GM21526 (cell line): ENCODE measurements around the gene PTGES2.

Experiments
- ATAC-seq: cut with Tn5 transposase; IDR thresholded peaks from one replicate; pipeline ENCODE4 v1.9.1; 2021; ENCODE audit warnings: moderate library complexity; ENCODE audit not compliant: unreplicated experiment, low FRiP score

PTGES2 gene

GRCh38 chr9:128127568-128127989 lies at the start of gene PTGES2:
TSS of gene PTGES2 (minus strand) at chr9:128127729. CDS start at chr9:128127717, 12 bp downstream.
- peak; percentile 44 for ATAC-seq

DNA sequence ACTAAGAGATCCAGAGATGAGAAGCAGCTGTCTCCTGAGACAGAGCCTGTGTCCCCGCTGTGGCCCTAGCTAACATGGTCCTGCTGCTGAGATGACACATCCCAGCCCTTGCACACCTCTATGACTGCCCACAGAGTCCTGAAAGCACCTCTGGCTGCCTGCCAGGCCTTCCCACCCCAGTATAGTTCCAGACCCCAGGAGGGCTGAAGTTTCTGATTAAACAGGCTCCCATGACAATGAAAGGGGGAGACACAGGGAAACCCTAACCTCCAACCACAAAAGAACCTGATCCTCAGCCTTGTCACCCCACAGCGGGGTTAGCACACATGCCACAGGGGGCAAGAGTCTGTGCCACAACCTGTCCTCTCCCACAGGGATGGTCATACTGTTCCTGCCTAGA lies 48.2 kb upstream of the PTGES2 start:
- ATAC-seq = no peak

- no peak for ATAC-seq
Observed at GRCh38 chr9:128175102-128175563, 47.6 kb upstream of the PTGES2 start.

- ATAC-seq = no peak
Observed at GRCh38 chr9:128174062-128174461, 46.5 kb upstream of the PTGES2 start.

- ATAC-seq = no peak
Observed at GRCh38 chr9:128169925-128170324, 42.4 kb upstream of the PTGES2 start.

GRCh38 chr9:128169492-128169891 lies 42.0 kb upstream of the PTGES2 start:
- ATAC-seq = no peak

DNA sequence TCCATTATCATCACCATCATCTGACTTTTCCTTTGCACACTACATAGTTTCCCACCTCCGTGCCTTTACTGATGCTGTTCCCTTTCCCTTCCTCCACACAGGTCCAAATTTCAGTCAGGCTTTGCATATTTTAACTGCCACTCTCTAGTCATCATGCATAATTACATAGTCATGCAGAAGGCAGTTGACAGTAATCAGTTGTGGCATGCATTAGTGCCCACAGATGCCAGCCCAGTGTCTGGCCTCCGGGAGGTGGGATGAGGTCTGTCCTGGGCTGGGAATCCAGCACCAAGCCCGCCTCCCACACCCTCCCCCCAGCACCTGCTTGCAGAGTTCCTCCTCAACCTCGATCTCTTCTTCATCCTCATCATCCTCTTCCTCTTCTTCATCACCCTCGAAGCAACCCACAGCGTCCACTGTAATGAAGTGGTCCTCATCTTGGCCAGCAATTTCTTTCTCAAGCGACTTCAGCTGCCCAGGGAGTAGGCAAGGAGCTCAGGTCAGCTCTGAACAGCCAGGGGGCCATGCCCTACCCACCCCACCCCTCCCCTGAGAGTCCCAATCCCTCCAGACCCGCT lies 41.3 kb upstream of the PTGES2 start:
- no peak for ATAC-seq

DNA sequence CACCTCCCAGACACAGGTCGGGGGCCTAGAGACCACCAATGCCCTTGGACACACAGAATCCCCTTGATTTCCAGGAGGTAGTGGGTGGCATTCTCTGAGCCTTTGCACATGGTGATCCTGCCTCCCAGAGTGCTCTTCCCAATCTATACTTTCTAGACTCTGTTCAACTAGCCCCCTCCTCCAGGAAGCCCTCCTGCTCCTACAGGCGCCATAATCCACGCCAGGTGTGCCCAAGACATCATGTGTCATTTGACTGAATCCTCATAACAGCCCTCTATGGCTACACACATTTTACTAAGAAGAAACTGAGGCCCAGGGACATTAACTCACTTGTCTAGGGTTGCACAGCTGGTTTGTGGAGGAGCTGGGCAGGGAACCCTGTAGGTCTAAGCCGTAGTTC lies 39.7 kb upstream of the PTGES2 start:
- no peak for ATAC-seq

DNA sequence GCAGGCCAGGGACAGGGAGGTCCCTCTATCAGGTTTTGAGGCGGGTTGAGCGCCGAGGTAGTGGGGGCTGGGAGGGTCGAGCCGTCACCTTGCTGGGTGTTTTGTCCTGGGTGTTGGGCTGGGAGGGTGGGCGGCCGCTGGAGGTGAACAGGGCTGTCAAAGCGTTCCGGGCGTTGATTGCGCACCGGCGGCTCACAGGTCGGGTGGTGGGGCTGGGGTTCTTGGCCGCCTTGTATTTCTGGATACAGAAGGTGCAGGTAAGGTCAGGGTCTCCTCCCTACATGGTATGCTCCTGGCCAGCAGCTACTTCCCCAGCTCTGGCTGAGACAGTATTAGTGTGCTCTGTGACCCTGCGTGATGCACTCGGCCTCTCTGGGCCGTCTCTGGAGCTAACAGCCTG lies 38.6 kb upstream of the PTGES2 start:
- ATAC-seq = no peak

GRCh38 chr9:128164307-128164885 lies 36.9 kb upstream of the PTGES2 start:
- ATAC-seq = no peak

DNA sequence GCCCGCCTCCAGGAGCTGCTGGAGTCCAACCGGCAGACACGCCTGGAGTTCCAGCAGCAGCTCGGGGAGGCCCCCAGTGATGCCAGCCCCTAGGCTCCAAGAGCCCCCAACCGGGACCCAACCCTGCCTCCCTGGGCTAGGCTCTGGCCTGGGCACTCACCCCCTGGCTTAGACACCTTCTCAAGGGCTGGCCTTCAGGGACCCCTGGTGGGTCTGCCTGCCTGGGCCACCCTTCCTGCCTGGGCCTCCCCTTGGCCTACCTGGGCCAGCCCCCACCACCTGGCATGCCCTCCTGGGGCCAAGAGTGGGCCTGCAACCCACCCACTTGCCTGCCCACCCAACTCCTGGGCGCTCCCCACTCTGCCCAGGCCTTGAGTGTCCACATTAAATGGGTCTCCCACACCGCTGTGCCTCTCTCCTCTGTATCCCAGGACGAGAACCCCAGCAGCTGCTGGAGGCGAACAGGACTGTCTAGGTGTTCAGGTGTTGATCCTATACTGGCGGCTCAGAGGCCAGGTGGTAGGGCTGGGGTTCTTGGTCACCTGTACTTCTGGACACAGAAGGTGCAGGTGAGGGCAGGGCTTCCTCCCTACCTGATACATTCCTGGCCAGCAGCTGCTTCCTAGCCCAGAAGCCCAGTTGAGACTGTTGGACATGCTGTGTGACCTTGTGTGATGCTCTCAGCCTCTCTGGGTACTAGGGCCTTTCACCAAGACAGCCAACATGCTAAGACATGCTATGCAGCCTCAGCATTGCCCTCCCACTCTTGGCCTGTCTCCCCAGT lies 36.2 kb upstream of the PTGES2 start:
- no peak for ATAC-seq

DNA sequence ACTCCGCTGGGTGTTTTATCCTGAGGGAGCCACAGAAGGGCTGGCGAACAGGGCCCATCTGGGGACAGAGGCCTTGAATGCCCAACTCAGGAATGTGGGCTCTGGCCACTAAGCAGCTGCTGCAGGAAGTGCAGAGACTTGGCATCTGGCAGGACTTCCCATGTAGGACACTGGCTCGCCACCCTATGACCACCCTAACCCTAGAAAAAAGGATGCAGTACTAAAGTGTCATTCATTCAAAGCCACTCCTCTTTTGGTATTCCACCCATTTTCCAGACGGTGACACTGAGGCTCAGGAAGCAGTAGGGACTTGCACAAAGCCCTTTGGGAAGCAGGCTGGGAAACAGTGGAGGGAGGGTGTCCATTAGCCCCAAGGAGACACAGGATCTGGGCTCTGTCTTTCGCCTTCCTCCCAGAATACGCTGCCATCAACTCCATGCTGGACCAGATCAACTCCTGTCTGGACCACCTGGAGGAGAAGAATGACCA lies 35.5 kb upstream of the PTGES2 start:
- ATAC-seq = no peak

- ATAC-seq = no peak
Observed at GRCh38 chr9:128162215-128163026, 34.9 kb upstream of the PTGES2 start.

GRCh38 chr9:128161215-128161902 lies 33.8 kb upstream of the PTGES2 start:
- no peak for ATAC-seq

GRCh38 chr9:128160603-128160987 lies 33.1 kb upstream of the PTGES2 start:
- ATAC-seq = peak; percentile 10

DNA sequence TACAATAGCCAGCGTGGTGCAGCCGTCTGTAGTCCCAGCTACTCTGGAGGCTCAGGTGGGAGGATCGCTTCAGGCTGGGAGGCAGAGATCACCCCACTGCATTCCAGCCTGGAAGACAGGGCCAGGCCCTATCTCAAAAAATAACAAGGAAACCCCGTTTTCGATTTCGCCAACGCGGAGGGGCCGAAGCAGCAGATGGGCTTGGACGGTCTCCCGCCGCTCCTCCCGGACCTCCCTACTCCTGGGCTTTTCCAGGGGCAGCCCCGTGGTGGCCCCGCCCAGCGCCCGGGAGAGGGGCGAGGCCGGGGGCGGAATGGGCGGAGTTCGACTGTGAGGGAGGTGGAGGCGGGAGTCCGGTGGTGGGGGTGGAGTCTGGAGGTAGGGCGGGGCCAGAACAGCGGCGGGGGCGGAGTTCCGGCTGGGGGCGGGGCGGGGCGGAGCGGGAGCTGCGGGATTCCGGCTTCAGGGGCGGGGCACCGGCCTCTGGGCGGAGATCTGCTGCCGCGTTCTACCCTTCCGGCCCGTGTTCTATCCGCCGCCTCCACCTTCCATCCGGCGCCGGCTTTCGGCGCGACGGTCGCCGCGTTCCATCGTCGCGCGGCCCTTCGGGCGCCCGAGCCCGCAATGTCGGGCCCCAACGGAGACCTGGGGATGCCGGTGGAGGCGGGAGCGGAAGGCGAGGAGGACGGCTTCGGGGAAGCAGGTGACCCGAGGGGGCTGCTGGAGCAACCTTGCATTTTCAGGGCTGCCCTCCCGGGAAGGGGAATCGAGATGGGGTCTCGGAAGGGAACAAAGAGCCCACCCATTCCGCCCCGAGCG lies 32.5 kb upstream of the PTGES2 start, which contains the start of gene BBLN:
BBLN (plus strand) TSS at position 482 of the 819 bp plus-strand sequence; CDS start at position 625, 143 bp downstream.
- peak; percentile 61 for ATAC-seq

DNA sequence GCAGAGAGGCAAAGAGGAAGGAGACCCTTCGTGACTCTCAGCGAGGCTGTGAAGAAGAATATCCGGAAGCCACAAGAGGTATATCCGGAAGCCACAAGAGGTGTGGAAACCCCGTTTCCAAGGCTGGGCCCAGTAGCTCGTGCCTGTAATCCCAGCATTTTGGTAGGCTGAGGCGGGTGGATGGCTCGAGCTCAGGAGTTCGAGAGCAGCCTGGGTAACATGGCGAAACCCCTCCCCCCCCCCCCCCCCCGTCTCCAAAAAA lies 31.9 kb upstream of the PTGES2 start:
- ATAC-seq = no peak

GRCh38 chr9:128155736-128156500 lies 28.4 kb upstream of the PTGES2 start:
- no peak for ATAC-seq
